Activated CD8-positive, alpha-beta memory T cell treated with anti-CD3 and anti-CD28 coated beads for 48 hours (primary cell): ENCODE results near the gene SPEM3.
"Not testable (repeated sequence)": the region's sequence is repeated elsewhere in the genome, so short reads cannot be mapped to it uniquely, and the experiment has no call there.

Experiments used
- DNase-seq, 3 experiments: peaks; one replicate each; pipeline ENCODE4 v3.0.0-alpha.2; 2020; ENCODE audit warnings: low read depth in 2 of 3, low spot score in 2 of 3

Gene SPEM3

GRCh38 chr17:7468804-7469389 lies 40.2 kb downstream of the SPEM3 start:
- DNase-seq, result no peak

- not testable (repeated sequence) for DNase-seq
Measured at GRCh38 chr17:7469843-7470242, 41.2 kb downstream of the SPEM3 start.

GRCh38 chr17:7470457-7470973 lies 41.9 kb downstream of the SPEM3 start:
- not testable (repeated sequence) for DNase-seq

- no peak for DNase-seq
Measured at GRCh38 chr17:7471729-7472128, 43.1 kb downstream of the SPEM3 start.

- DNase-seq, result not testable (repeated sequence)
Measured at GRCh38 chr17:7474767-7475166, 46.1 kb downstream of the SPEM3 start.

GRCh38 chr17:7475764-7476422 lies 47.2 kb downstream of the SPEM3 start:
- no peak for DNase-seq

GRCh38 chr17:7476494-7476893 lies 47.8 kb downstream of the SPEM3 start:
- no peak for DNase-seq

- DNase-seq, result no peak
Measured at GRCh38 chr17:7476951-7477350, 48.3 kb downstream of the SPEM3 start.

- DNase-seq, result no peak
Measured at GRCh38 chr17:7477392-7478275, 49.0 kb downstream of the SPEM3 start.

GRCh38 chr17:7478276-7479212 lies 49.9 kb downstream of the SPEM3 start:
- DNase-seq, result peak in 1 of 3 experiments; percentile 23

- peak in 2 of 3 experiments; percentile 23 to 40 for DNase-seq
Measured at GRCh38 chr17:7479213-7480088, 50.8 kb downstream of the SPEM3 start, which contains the start of gene ZBTB4. TSS of gene ZBTB4 (minus strand) at chr17:7479631. CDS start at chr17:7466801, 12,830 bp downstream.

- DNase-seq, result no peak
Measured at GRCh38 chr17:7480089-7480384, 51.4 kb downstream of the SPEM3 start.

GRCh38 chr17:7481275-7481674 lies 52.6 kb downstream of the SPEM3 start, which contains the start of gene SLC35G6:
TSS of gene SLC35G6 (plus strand) at chr17:7481446. CDS start at chr17:7481517, 71 bp downstream.
- DNase-seq, result not testable (repeated sequence)

GRCh38 chr17:7481842-7482741 lies 53.4 kb downstream of the SPEM3 start:
- DNase-seq, result not testable (repeated sequence)
